SK-N-MC (cell line): ENCODE data around the gene DRAM1.
A peak's percentile ranks its signal among the peaks of the same experiment; 100 is the strongest.

Experiments
- DNase-seq: peaks from one replicate; pipeline ENCODE4 v3.0.0-alpha.2; 2011; ENCODE audit warnings: low read depth, low spot score
- H3K27ac ChIP-seq: fragments of 200-600 bp; sonication (generic); 2 replicates; pipeline ENCODE4 v1.5.1; 2016; ENCODE audit warnings: mixed run types
- H3K36me3 ChIP-seq: fragments of 200-600 bp; sonication (generic); 2 replicates; pipeline ENCODE4 v1.6.1; 2017; ENCODE audit warnings: antibody characterized with exemption, low read length, mixed read lengths; ENCODE audit not compliant: insufficient read depth
- H3K4me3 ChIP-seq: fragments of 200-600 bp; sonication (generic); 2 replicates; pipeline ENCODE4 v1.5.1; 2016
- H3K9ac ChIP-seq: fragments of 200-600 bp; sonication (generic); 2 replicates; pipeline ENCODE4 v1.8.0; 2017; ENCODE audit warnings: mixed run types, mixed read lengths; ENCODE audit not compliant: insufficient read length
- H3K9me3 ChIP-seq: fragments of 200-600 bp; sonication (generic); 2 replicates; pipeline ENCODE4 v1.6.1; 2017; ENCODE audit warnings: low read depth, mild to moderate bottlenecking, antibody characterized with exemption, low read length, moderate library complexity, mixed read lengths
- EZH2 ChIP-seq: fragments of 200-600 bp; sonication (generic); IDR thresholded peaks from one replicate; pipeline ENCODE4 v1.6.1; 2017; ENCODE audit warnings: antibody characterized with exemption
- FOXP2 ChIP-seq: optimal IDR thresholded peaks from 2 replicates; pipeline ENCODE3; 2011; ENCODE audit warnings: mild to moderate bottlenecking, moderate library complexity; ENCODE audit not compliant: insufficient read depth; ENCODE audit errors: extremely low read length, control extremely low read depth
- POLR2AphosphoS5 ChIP-seq: IDR thresholded peaks from 2 replicates; pipeline ENCODE4 v1.6.1; 2012; ENCODE audit warnings: mild to moderate bottlenecking, low read depth, low read length, borderline replicate concordance

DRAM1 gene

GRCh38 chr12:101940400-101940950, 63.1 kb downstream of the DRAM1 start:
- H3K9me3 ChIP-seq = no peaks in the 10 kb centered on the region
- H3K36me3 ChIP-seq = no peaks in the 10 kb centered on the region
- H3K27ac ChIP-seq = peak overlapping the region; percentile 92
- DNase-seq = no peak
- H3K9ac ChIP-seq = peak overlapping the region; percentile 43
- no peak for TF ChIP-seq EZH2
- no peak for TF ChIP-seq FOXP2
- TF ChIP-seq POLR2AphosphoS5 = no peak
- peak overlapping the region; percentile 62 for H3K4me3 ChIP-seq

- H3K4me3 ChIP-seq = no peak overlapping the region
- no peak overlapping the region for H3K9ac ChIP-seq
- H3K9me3 ChIP-seq = no peaks in the 10 kb centered on the region
- TF ChIP-seq FOXP2 = no peak
- no peak for TF ChIP-seq POLR2AphosphoS5
- no peak for TF ChIP-seq EZH2
- DNase-seq = no peak
- H3K36me3 ChIP-seq = no peaks in the 10 kb centered on the region
- peak overlapping the region; percentile 92; the same call in 1 of the 2 replicates for H3K27ac ChIP-seq
Measured at GRCh38 chr12:101941306-101942249, 64.2 kb downstream of the DRAM1 start.

- Histone ChIP-seq H3K27ac (no peak overlapping the region), H3K36me3 (no peaks in the 10 kb centered on the region), H3K9me3 (no peaks in the 10 kb centered on the region), H3K4me3 (no peak overlapping the region), H3K9ac (no peak overlapping the region)
- DNase-seq = no peak
- no peak for TF ChIP-seq EZH2
- no peak for TF ChIP-seq POLR2AphosphoS5
- no peak for TF ChIP-seq FOXP2
Measured at GRCh38 chr12:101942250-101942605, 64.8 kb downstream of the DRAM1 start.

DNA sequence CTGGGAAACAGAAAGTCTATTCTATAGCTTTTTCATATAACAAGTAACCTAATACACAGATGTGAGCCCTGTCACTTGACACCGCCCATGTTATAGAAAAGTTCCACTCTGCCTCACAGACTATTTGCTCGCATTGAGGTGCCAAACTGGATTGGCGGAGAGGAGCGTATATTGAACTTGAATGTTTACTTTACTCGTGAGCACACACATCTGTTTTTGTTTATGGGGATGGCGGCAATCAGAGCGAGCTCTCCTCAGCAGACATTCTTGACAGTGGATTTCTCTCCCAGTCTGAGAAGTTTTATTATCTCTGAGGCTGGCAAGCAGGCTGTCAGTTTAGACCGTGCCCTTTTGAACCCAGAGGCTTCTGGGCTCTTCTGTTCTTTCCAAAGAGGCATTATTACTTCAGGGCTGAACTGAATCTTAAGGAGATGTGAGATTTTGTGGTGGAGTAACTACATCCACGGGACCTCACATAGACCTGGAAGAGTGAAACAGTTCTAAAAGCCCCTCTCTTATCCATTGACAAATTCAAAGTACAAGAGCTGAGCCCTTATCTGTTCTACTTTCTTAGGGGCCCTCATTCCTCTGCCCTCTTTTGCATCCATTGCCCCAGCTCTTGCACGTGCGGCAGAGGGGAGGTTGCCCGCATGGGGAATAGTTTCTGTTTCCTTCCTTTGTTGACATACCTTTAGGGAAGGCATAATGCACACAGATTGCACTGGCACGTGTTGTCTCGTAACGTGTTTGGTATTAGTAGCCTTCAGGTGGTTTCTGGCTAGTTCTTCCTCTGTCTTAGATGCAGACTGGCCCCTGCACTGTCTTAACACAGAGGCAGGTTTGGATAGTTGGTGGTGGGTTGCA, 68.2 kb downstream of the DRAM1 start:
- no peak for DNase-seq
- H3K9ac ChIP-seq = no peak overlapping the region
- TF ChIP-seq EZH2 (no peak), FOXP2 (peak; percentile 86)
- H3K36me3 ChIP-seq = no peaks in the 10 kb centered on the region
- peak overlapping the region; percentile 42 for H3K4me3 ChIP-seq
- H3K27ac ChIP-seq = no peak overlapping the region
- no peaks in the 10 kb centered on the region for H3K9me3 ChIP-seq

- Histone ChIP-seq H3K27ac (no peak overlapping the region), H3K9me3 (no peaks in the 10 kb centered on the region), H3K9ac (no peak overlapping the region), H3K4me3 (no peak overlapping the region), H3K36me3 (no peaks in the 10 kb centered on the region)
- DNase-seq = no peak
- TF ChIP-seq EZH2 (no peak), POLR2AphosphoS5 (no peak), FOXP2 (no peak)
Measured at GRCh38 chr12:101946233-101946611, 68.8 kb downstream of the DRAM1 start.

GRCh38 chr12:101947316-101947715, 69.9 kb downstream of the DRAM1 start:
- no peaks in the 10 kb centered on the region for H3K36me3 ChIP-seq
- H3K9ac ChIP-seq = no peak overlapping the region
- H3K4me3 ChIP-seq = no peak overlapping the region
- H3K27ac ChIP-seq = no peak overlapping the region
- DNase-seq = no peak
- TF ChIP-seq FOXP2 = no peak
- no peak for TF ChIP-seq EZH2
- no peak for TF ChIP-seq POLR2AphosphoS5
- H3K9me3 ChIP-seq = no peaks in the 10 kb centered on the region

DNA sequence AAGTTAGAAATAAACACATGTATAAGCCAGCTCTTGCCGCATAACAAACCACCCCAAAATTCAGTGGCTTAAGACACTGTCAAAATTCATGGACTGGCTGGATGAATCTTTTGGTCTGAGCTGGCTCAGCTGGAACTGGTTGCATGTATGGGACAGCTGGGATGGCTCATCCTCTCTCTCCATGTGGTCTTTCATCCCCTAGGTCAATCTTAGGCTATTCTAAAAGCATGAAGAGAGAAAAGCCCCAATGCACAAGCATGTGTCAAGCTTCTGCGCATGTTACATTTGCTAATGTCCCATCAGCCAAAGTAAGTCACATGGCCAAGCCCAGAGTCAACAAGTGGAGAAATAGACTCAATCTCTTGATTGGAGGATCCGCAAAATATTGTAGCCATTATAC, 71.0 kb downstream of the DRAM1 start:
- Histone ChIP-seq H3K4me3 (no peak overlapping the region), H3K36me3 (no peaks in the 10 kb centered on the region), H3K27ac (no peak overlapping the region), H3K9me3 (no peaks in the 10 kb centered on the region), H3K9ac (no peak overlapping the region)
- no peak for DNase-seq
- TF ChIP-seq FOXP2 (no peak), POLR2AphosphoS5 (no peak), EZH2 (no peak)

- no peak overlapping the region for H3K9ac ChIP-seq
- no peaks in the 10 kb centered on the region for H3K9me3 ChIP-seq
- TF ChIP-seq FOXP2 (no peak), EZH2 (no peak), POLR2AphosphoS5 (no peak)
- H3K36me3 ChIP-seq = no peaks in the 10 kb centered on the region
- DNase-seq = no peak
- H3K4me3 ChIP-seq = no peak overlapping the region
- H3K27ac ChIP-seq = no peak overlapping the region
Measured at GRCh38 chr12:101951002-101951670, 73.8 kb downstream of the DRAM1 start.
